IPS-15b (cell line): ENCODE data around the gene FBLN1.

Experiments
- H3K27me3 ChIP-seq: one replicate; pipeline ENCODE4 v1.6.1; 2013; ENCODE audit warnings: low read length; ENCODE audit not compliant: control insufficient read depth, insufficient read depth
- H3K36me3 ChIP-seq: one replicate; pipeline ENCODE4 v1.6.1; 2013; ENCODE audit warnings: low read length; ENCODE audit not compliant: control insufficient read depth, insufficient read depth
- H3K4me1 ChIP-seq: one replicate; pipeline ENCODE4 v1.6.1; 2013; ENCODE audit warnings: mild to moderate bottlenecking, low read length; ENCODE audit not compliant: control insufficient read depth, insufficient read depth
- H3K4me3 ChIP-seq: one replicate; pipeline ENCODE4 v1.5.1; 2013; ENCODE audit warnings: low read depth, low read length
- H3K9ac ChIP-seq: one replicate; pipeline ENCODE4 v1.6.1; 2013; ENCODE audit warnings: low read depth, mild to moderate bottlenecking, low read length
- H3K9me3 ChIP-seq: one replicate; pipeline ENCODE4 v1.6.1; 2013; ENCODE audit warnings: mild to moderate bottlenecking, low read length; ENCODE audit not compliant: control insufficient read depth, insufficient read depth

The FBLN1 gene

DNA sequence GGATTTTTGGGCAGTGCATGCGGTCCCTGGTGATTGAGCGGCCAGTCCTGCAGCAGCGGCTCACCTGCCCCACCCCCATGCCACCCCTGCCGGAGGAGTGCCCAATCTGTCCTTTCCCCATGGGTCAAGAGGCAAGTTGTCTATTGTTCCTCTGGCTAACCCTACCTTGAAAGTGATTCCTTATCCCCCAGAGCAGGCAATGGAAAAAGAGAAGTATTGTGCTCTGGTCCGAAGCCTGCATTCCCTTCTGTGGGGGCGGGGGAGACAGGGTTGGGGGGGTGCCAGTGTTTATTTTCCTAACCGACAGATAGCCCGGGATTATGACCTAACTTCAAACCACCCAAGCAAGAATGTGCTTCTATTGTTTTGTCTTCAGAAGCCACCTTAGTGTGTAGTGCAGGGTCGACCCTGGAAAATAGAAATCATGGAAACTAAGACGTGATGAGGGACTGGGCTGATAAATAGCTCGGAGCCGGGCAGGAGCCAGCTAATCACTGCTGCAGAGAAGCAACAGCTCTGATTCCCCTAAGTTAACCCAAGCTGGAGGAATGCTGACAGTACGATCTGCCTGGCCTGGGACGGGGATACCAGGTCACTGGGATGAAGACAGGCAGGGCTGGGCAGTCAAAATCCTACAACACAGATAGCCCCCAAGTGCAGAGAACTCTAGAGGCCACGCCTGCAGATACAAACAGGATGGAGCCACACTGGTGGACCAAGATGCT, 130.3 kb downstream of the FBLN1 start:
- no peaks in the 10 kb centered on the region for H3K9me3 ChIP-seq
- H3K4me3 ChIP-seq: no peak overlapping the region
- no peaks in the 10 kb centered on the region for H3K27me3 ChIP-seq
- no peaks in the 10 kb centered on the region for H3K36me3 ChIP-seq
- H3K4me1 ChIP-seq: peaks cover 27% of the 10 kb centered on the region
- no peak overlapping the region for H3K9ac ChIP-seq

- Histone ChIP-seq H3K9ac (no peak overlapping the region), H3K36me3 (no peaks in the 10 kb centered on the region), H3K9me3 (no peaks in the 10 kb centered on the region), H3K4me3 (no peak overlapping the region), H3K27me3 (peaks cover 4% of the 10 kb centered on the region), H3K4me1 (peaks cover 10% of the 10 kb centered on the region)
Measured at GRCh38 chr22:45636683-45637082, 134.0 kb downstream of the FBLN1 start.

DNA sequence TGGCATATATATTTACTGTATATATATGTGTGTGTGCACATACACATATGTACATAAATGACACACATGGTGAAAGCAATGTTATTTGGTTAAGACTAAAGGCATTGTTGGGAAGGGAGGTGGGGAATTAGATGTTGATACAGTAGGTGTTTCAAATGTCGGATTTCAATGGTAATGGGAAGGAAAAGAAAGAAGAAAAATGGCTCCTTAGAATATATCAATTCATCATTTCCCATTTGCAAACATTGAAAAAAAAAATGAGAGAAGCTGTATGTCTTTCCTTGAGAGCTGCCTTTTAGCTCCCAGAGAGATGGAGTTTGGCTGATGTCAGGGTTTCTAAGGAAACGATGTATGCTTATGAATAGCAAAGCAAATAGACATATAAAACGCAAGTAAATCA, 135.5 kb downstream of the FBLN1 start:
- Histone ChIP-seq H3K4me3 (no peak overlapping the region), H3K4me1 (peaks cover 7% of the 10 kb centered on the region), H3K9me3 (no peaks in the 10 kb centered on the region), H3K36me3 (no peaks in the 10 kb centered on the region), H3K27me3 (peaks cover 4% of the 10 kb centered on the region), H3K9ac (no peak overlapping the region)

DNA sequence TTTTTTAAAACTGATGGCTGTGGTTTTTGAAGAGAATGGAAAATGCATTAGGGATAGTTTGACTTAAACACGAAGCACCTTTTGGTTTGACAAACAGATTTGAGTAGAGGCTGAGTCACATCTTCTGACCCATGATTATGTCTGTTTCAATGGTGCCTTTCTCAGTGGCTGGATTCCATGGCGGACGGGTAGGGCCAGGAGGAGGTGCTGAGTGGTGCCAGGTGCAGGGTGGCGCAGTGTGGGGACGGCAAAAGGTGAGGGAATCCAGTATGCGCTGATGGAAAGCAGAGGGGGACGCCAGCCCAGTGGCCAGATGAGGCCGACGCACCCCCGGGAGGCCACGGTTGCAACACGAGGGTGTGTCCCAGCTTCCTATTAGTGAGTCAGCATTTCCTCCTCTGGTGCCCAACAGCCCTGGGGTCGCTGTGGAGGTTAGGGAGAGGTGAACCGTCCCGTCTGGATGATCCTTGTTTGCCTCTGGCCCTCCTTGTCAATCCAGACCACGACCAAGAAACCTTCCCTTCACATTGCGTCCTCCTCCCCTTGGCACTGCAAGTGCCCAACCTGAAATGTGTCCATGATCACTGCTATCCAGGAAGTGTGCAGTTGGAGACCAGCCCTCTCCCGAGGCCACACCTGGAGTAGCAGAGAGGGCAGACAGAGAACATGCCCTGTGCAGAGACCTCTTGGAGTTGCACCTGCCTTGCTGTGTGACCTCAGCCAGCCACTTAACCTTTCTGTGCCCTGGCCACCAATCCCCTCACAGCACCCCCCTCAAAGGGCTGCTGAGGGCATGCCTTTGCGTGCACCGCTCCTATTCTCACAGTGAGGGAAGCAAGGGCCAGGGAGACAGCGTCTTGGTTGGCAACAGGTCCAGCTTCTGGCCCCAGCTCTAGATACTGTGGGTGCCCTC, 136.4 kb downstream of the FBLN1 start:
- H3K9me3 ChIP-seq: no peaks in the 10 kb centered on the region
- no peaks in the 10 kb centered on the region for H3K36me3 ChIP-seq
- no peak overlapping the region for H3K4me3 ChIP-seq
- peaks cover 4% of the 10 kb centered on the region for H3K27me3 ChIP-seq
- no peak overlapping the region for H3K9ac ChIP-seq
- peaks cover 5% of the 10 kb centered on the region for H3K4me1 ChIP-seq

DNA sequence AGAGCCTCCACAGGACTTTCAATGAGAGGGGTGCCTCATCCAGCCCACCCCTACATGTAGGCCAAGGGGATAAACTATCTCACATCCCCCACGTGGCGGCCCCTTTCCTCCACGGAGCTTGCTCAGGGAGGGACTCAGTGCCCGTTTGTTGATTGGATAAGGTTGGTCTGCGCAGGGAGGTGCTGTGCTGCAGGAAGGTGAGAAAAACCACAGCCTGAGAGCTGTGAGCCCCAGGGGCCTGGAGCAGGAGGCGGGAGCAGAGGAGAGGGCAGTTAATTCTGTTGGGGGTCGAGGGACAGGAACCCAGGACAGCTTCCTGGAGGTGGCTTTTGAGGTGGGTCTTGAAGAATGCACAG, 137.0 kb downstream of the FBLN1 start:
- Histone ChIP-seq H3K9ac (no peak overlapping the region), H3K9me3 (no peaks in the 10 kb centered on the region), H3K4me1 (peaks cover 5% of the 10 kb centered on the region), H3K27me3 (peaks cover 6% of the 10 kb centered on the region), H3K36me3 (no peaks in the 10 kb centered on the region), H3K4me3 (no peak overlapping the region)

DNA sequence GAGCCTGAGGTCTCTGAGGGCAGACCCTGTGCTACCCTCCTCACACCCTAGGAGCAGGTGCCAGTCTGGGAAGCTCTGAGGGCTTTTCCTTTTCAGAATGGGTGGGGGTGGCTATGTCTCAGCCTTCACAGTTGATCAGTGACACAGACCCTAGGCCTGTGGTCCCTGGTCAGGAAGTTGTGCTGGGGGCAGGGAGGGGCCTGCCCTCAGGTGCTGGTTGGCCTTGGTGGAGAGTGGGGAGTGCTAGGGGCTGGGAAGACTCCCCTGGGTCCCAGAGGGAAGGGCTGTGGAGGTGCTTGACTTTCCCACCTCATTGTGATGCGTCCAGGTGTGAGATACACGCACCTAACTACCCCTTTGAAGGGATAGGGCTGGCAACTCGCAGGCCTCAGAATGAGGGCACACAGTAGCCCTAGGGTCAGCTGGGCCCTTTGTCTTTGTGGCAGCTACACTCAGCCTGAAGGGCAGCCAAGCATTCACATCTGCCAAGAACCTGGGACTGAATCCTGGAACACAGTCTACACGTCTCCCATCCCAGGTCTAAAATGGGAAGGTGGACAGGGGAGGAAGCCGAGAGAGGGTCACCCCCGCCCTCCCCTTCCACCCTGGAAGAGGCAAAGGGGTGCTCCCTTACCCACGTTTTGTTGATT, 137.7 kb downstream of the FBLN1 start:
- Histone ChIP-seq H3K9ac (no peak overlapping the region), H3K4me1 (peaks cover 5% of the 10 kb centered on the region), H3K9me3 (no peaks in the 10 kb centered on the region), H3K4me3 (no peak overlapping the region), H3K27me3 (peaks cover 12% of the 10 kb centered on the region), H3K36me3 (no peaks in the 10 kb centered on the region)

- H3K36me3 ChIP-seq: no peaks in the 10 kb centered on the region
- peaks cover 12% of the 10 kb centered on the region for H3K27me3 ChIP-seq
- H3K4me1 ChIP-seq: peaks cover 5% of the 10 kb centered on the region
- no peak overlapping the region for H3K9ac ChIP-seq
- no peak overlapping the region for H3K4me3 ChIP-seq
- H3K9me3 ChIP-seq: no peaks in the 10 kb centered on the region
Measured at GRCh38 chr22:45640941-45641621, 138.4 kb downstream of the FBLN1 start.

GRCh38 chr22:45642986-45643385, 140.3 kb downstream of the FBLN1 start:
- Histone ChIP-seq H3K36me3 (no peaks in the 10 kb centered on the region), H3K4me1 (peaks cover 5% of the 10 kb centered on the region), H3K27me3 (peaks cover 17% of the 10 kb centered on the region), H3K9me3 (no peaks in the 10 kb centered on the region), H3K4me3 (no peak overlapping the region), H3K9ac (no peak overlapping the region)

DNA sequence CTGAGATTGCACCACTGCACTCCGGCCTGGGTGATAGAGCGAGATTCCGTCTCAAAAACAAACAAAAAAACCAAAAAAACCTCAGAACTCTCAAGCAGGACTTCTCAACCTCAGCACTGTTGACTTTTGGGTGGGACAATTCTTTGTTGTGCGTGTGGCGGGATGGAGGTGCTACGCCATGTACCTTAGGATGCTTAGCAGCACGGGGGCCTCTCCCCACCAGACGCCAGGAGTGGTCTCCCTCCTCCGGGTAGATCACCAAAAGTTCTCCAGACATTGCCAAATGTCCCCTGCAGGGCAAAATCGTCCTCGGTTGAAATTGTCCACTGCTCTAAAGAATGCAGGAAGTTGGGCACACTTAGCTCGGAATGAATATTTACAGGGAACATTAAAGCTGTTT, 142.0 kb downstream of the FBLN1 start:
- H3K36me3 ChIP-seq: no peaks in the 10 kb centered on the region
- no peak overlapping the region for H3K4me3 ChIP-seq
- H3K9ac ChIP-seq: no peak overlapping the region
- H3K9me3 ChIP-seq: no peaks in the 10 kb centered on the region
- peaks cover 3% of the 10 kb centered on the region for H3K4me1 ChIP-seq
- H3K27me3 ChIP-seq: peaks cover 13% of the 10 kb centered on the region

GRCh38 chr22:45645150-45645525, 142.5 kb downstream of the FBLN1 start:
- peak overlapping the region; percentile 39 for H3K4me3 ChIP-seq
- H3K9ac ChIP-seq: peak overlapping the region; percentile 32
- no peaks in the 10 kb centered on the region for H3K9me3 ChIP-seq
- H3K36me3 ChIP-seq: no peaks in the 10 kb centered on the region
- H3K4me1 ChIP-seq: peaks cover 3% of the 10 kb centered on the region
- peaks cover 13% of the 10 kb centered on the region for H3K27me3 ChIP-seq
